ENCODE measurements around the gene ZBTB18.

DNA sequence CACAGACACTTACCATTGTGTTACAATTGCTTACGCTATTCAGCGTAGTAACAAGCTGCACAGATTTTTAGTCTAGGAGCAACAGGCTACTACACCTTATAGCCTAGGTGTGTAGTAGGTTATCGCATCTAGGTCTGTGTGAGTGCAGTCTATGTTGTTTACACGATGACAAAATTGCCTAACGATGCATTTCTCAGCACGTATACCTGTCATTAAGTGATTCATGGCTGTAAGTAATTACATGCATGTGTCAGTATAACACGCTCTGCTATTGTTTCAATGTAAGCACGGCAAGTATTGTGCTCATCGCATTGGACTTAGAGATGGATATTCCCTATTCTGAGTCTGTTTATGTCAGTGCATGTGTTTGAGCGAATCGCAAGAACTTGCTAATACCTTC, 15.7 kb upstream of the ZBTB18 start:
- TF ChIP-seq, protein P1, sequence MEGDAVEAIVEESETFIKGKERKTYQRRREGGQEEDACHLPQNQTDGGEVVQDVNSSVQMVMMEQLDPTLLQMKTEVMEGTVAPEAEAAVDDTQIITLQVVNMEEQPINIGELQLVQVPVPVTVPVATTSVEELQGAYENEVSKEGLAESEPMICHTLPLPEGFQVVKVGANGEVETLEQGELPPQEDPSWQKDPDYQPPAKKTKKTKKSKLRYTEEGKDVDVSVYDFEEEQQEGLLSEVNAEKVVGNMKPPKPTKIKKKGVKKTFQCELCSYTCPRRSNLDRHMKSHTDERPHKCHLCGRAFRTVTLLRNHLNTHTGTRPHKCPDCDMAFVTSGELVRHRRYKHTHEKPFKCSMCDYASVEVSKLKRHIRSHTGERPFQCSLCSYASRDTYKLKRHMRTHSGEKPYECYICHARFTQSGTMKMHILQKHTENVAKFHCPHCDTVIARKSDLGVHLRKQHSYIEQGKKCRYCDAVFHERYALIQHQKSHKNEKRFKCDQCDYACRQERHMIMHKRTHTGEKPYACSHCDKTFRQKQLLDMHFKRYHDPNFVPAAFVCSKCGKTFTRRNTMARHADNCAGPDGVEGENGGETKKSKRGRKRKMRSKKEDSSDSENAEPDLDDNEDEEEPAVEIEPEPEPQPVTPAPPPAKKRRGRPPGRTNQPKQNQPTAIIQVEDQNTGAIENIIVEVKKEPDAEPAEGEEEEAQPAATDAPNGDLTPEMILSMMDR (conservative IDR thresholded peaks at IDR 0.05 in 1 of 2, IDR thresholded peaks at IDR 0.05 in 1 of 2; ENCODE audit: low read depth in 1 of 2, low read length in 2 of 2) = no peak
- TF ChIP-seq EZH2 (IDR thresholded peaks at IDR 0.05; ENCODE audit: low read length, missing control alignments) = no peak
